Aorta (tissue), 5 donors: ENCODE data around the gene CHST7. TPM values are rescaled to one million over a fixed set of nuclear protein-coding genes. Genes with fewer than 3 reads are reported as not detected.

Source experiments
- ATAC-seq: fragments of 200-7000 bp; cut with Tn5 transposase; one replicate; pipeline ENCODE4 v1.9.1; 2022; ENCODE audit warnings: moderate library complexity; ENCODE audit not compliant: low FRiP score
- DNase-seq, 2 donors: peaks; one replicate each; pipeline ENCODE4 v3.0.0-alpha.2; 2020
- H3K27ac ChIP-seq, 2 donors: one replicate each; pipeline ENCODE4 v1.5.1; 2013; ENCODE audit warnings: low read length in 2 of 2, mild to moderate bottlenecking in 2 of 2, moderate library complexity in 2 of 2, control low read depth in 1 of 2, inconsistent platforms in 1 of 2, low read depth in 1 of 2
- H3K27me3 ChIP-seq, 2 donors: one replicate each; pipeline ENCODE4 v1.6.1; 2013; ENCODE audit warnings: control low read depth in 1 of 2, low read length in 1 of 2, mild to moderate bottlenecking in 1 of 2, moderate library complexity in 1 of 2; ENCODE audit not compliant: insufficient read depth in 2 of 2, control insufficient read depth in 1 of 2
- H3K36me3 ChIP-seq, 2 donors: one replicate each; pipeline ENCODE4 v1.6.1; 2013; ENCODE audit warnings: control low read depth in 1 of 2, low read length in 1 of 2, mild to moderate bottlenecking in 1 of 2; ENCODE audit not compliant: insufficient read depth in 2 of 2, control insufficient read depth in 1 of 2
- H3K4me1 ChIP-seq, 2 donors: one replicate each; pipeline ENCODE4 v1.6.1; 2013; ENCODE audit warnings: low read length in 2 of 2, control low read depth in 1 of 2, mild to moderate bottlenecking in 1 of 2, moderate library complexity in 1 of 2; ENCODE audit not compliant: insufficient read depth in 2 of 2, control insufficient read depth in 1 of 2
- H3K4me3 ChIP-seq, 2 donors: one replicate each; pipeline ENCODE4 v1.5.1; 2013; ENCODE audit warnings: low read length in 2 of 2, control low read depth in 1 of 2, mild to moderate bottlenecking in 1 of 2
- H3K9me3 ChIP-seq: one replicate; pipeline ENCODE4 v1.6.1; 2013; ENCODE audit warnings: mild to moderate bottlenecking, low read length; ENCODE audit not compliant: control insufficient read depth
- WGBS, 2 donors: extraction: QIAGEN DNeasy Blood & Tissue Kit; methylation state at CpG; one replicate each; pipeline ENCODE4 v1.1.7; 2013; 5-methylcytosine and 5-hydroxymethylcytosine counted together
- intact Hi-C, 2 donors: fragments of 100-400 bp; cut with DNase I; formaldehyde crosslinking; loops; one replicate each; pipeline versions ENCODE4 v1.14.2 to v1.15.0; 2022
- polyA plus RNA-seq, 2 donors: library from polyadenylated mRNA; stranded (reverse); fragments of 200-250 nt; gene quantifications; one replicate each; pipeline ENCODE4 v1.2.3, GENCODE V29; 2013
- total RNA-seq, 2 donors: library from RNA; stranded (reverse); fragmentation: NEBNext Ultra II Directional; extraction: Animal tissue kit (Norgen Biotek cat#: 25700); gene quantifications; one replicate each; pipeline ENCODE4 v1.2.1, GENCODE V29; 2021
- donor health status: healthy with polysubstance abuse.
- donor health status: Bipolar disorder and iron deficiency.
- donor health status: DM: no; HTN: no; CAD: no.
- donor health status: DM: no; HTN: no; CAD: no.
- donor health status: DM: yes; HTN: yes; CAD: no.

The CHST7 gene
- total and polyA plus RNA-seq, 4 donors = 1.0 to 9.4 (median 6.8) TPM

- Histone ChIP-seq H3K9me3 (no peaks in the 10 kb centered on the region), H3K4me3 (no peak overlapping the region), H3K27me3 (peaks cover 0 to 3% of the 10 kb centered on the region in 2 donors), H3K36me3 (no peaks in the 10 kb centered on the region), H3K4me1 (no peaks in the 10 kb centered on the region), H3K27ac (peak overlapping the region in 1 of 2 donors; percentile 86)
- peak in 1 of 2 donors; percentile 50 for DNase-seq
- peak; percentile 67 for ATAC-seq
- WGBS, 2 donors = 5 to 23% methylated on average over 4 of the region's 4 CpGs
- intact Hi-C loops = no loop called here
These were observed 14.7 kb downstream of the CHST7 start for GRCh38 chrX:46588263-46588662.

- Histone ChIP-seq H3K36me3 (no peaks in the 10 kb centered on the region), H3K9me3 (no peaks in the 10 kb centered on the region), H3K27me3 (peaks cover 0 to 3% of the 10 kb centered on the region in 2 donors), H3K4me1 (no peaks in the 10 kb centered on the region), H3K4me3 (no peak overlapping the region), H3K27ac (no peak overlapping the region)
- 75 to 76% methylated on average over 7 of the region's 7 CpGs for WGBS, 2 donors
- ATAC-seq (no peak), DNase-seq (no peak)
- intact Hi-C loops = no loop called here
These were observed 16.6 kb downstream of the CHST7 start for GRCh38 chrX:46589977-46590723.

DNA sequence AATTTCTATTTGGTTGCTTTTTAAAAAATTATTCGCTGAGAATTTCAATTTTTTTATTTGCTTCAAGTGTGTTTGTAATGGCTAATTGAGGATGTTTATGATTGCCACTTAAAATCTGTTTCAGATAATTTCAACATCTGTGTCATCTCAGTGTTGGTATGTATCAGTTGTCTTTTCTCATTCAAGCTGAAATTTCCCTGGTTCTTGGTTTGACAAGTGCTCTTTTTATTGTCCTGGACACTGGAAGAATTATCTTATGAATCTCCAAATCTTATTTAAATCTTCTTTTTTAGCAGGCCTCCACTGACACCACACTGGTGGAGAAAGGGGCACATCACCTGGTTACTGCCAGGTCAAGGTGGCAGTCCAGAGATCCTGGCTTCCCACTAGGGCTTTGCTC is 21.5 kb downstream of the CHST7 start:
- Histone ChIP-seq H3K9me3 (no peaks in the 10 kb centered on the region), H3K4me3 (no peak overlapping the region), H3K36me3 (no peaks in the 10 kb centered on the region), H3K4me1 (no peaks in the 10 kb centered on the region), H3K27ac (no peak overlapping the region), H3K27me3 (no peaks in the 10 kb centered on the region)
- DNase-seq (no peak), ATAC-seq (no peak)
- intact Hi-C loops = no loop called here
- 65 to 97% methylated on average over 1 of the region's 1 CpG for WGBS, 2 donors

DNA sequence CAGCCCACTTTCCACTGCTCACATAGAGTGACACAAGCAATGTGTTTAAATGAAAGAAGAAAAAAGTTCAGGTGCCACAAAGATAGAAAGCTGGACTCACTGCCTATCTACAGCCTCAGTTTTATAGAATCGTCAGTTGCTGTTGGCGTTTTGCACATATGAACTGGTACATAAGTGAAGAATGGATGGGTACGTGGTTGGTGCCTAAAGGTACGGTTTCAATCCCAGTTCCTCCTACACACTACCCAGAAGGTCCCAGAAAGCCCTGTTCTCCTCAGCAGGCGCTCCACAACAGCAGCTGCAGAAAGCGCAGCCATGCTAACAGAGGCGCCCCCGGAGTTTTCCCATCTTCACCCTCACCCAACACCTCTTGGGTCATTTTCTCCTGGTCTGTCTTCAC is 23.6 kb downstream of the CHST7 start:
- Histone ChIP-seq H3K27ac (no peak overlapping the region), H3K9me3 (no peaks in the 10 kb centered on the region), H3K27me3 (no peaks in the 10 kb centered on the region), H3K36me3 (no peaks in the 10 kb centered on the region), H3K4me3 (no peak overlapping the region), H3K4me1 (no peaks in the 10 kb centered on the region)
- intact Hi-C loops = no loop called here
- DNase-seq (no peak), ATAC-seq (no peak)
- WGBS, 2 donors = 83 to 94% methylated on average over 8 of the region's 8 CpGs

- Histone ChIP-seq H3K9me3 (no peaks in the 10 kb centered on the region), H3K27me3 (no peaks in the 10 kb centered on the region), H3K4me1 (no peaks in the 10 kb centered on the region), H3K36me3 (no peaks in the 10 kb centered on the region), H3K4me3 (no peak overlapping the region), H3K27ac (no peak overlapping the region)
- 54 to 60% methylated on average over 6 of the region's 6 CpGs for WGBS, 2 donors
- intact Hi-C loops = no loop called here
- DNase-seq (no peak), ATAC-seq (no peak)
These were observed 24.2 kb downstream of the CHST7 start for GRCh38 chrX:46597771-46598170.

DNA sequence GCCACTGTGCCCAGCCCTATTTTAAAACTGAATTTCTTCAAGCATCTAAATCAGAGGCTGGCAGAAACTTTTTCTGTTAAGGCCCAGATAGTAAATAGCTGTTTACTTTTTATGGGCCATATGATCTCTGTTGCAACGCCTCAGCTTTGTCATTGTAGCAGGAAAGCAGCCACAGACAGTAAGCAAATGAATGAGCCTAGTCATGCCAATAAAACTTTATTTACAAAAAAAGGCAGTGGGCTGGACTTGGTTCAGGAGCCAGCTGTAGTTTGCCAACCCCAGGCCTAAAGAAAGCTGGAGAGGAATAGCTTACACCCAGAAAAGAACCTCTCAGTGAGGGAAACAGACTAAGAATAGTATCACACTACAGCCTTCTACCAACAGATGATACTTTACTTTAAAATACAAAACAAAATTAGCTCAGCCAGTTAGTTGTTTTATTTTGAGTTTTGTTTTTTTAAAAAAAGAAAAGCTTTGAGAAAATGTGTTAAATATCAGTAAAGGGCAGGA is 25.5 kb downstream of the CHST7 start:
- H3K36me3 ChIP-seq = no peaks in the 10 kb centered on the region
- WGBS, 2 donors = 59 to 88% methylated on average over 1 of the region's 1 CpG
- DNase-seq = no peak
- no peaks in the 10 kb centered on the region for H3K4me1 ChIP-seq
- H3K4me3 ChIP-seq = no peak overlapping the region
- intact Hi-C loops = no loop called here
- no peak for ATAC-seq
- H3K27me3 ChIP-seq = no peaks in the 10 kb centered on the region
- H3K27ac ChIP-seq = no peak overlapping the region
- no peaks in the 10 kb centered on the region for H3K9me3 ChIP-seq

GRCh38 chrX:46601283-46601682 is 27.7 kb downstream of the CHST7 start:
- H3K9me3 ChIP-seq = no peaks in the 10 kb centered on the region
- H3K4me1 ChIP-seq = no peaks in the 10 kb centered on the region
- no peaks in the 10 kb centered on the region for H3K36me3 ChIP-seq
- ATAC-seq (no peak), DNase-seq (no peak)
- WGBS, 2 donors = 55 to 71% methylated on average over 6 of the region's 6 CpGs
- no peak overlapping the region for H3K4me3 ChIP-seq
- intact Hi-C loops = no loop called here
- H3K27ac ChIP-seq = no peak overlapping the region
- no peaks in the 10 kb centered on the region for H3K27me3 ChIP-seq

GRCh38 chrX:46602468-46603102 is 29.0 kb downstream of the CHST7 start:
- no peak for ATAC-seq
- intact Hi-C loops = no loop called here
- Histone ChIP-seq H3K36me3 (no peaks in the 10 kb centered on the region), H3K27ac (no peak overlapping the region), H3K4me1 (no peaks in the 10 kb centered on the region), H3K27me3 (no peaks in the 10 kb centered on the region), H3K9me3 (no peaks in the 10 kb centered on the region), H3K4me3 (no peak overlapping the region)
- no peak for DNase-seq
- WGBS, 2 donors = 89 to 97% methylated on average over 6 of the region's 6 CpGs

GRCh38 chrX:46607916-46608315 is 34.4 kb downstream of the CHST7 start:
- Histone ChIP-seq H3K4me3 (no peak overlapping the region), H3K4me1 (no peaks in the 10 kb centered on the region), H3K36me3 (no peaks in the 10 kb centered on the region), H3K9me3 (no peaks in the 10 kb centered on the region), H3K27me3 (no peaks in the 10 kb centered on the region), H3K27ac (no peak overlapping the region)
- intact Hi-C loops = no loop called here
- no peak for DNase-seq
- 70 to 94% methylated on average over 11 of the region's 11 CpGs for WGBS, 2 donors
- ATAC-seq = no peak
